DOHH2 (cell line): Measurements from ENCODE around the gene LCA5L.

Experiments used
- EZH2phosphoT487 ChIP-seq: fragments of 200-600 bp; sonication (generic); IDR thresholded peaks from 2 replicates; pipeline ENCODE4 v1.6.1; 2017; ENCODE audit warnings: borderline replicate concordance, mild to moderate bottlenecking, antibody characterized with exemption, low read length, moderate library complexity, mixed read lengths
- TF ChIP-seq, protein P1 (sequence below): fragments of 200-600 bp; sonication (generic); IDR thresholded peaks from one replicate; pipeline ENCODE4 v1.5.1; 2014; ENCODE audit warnings: antibody characterized with exemption, mild to moderate bottlenecking, low read depth, low read length; ENCODE audit not compliant: poor library complexity, severe bottlenecking

DNA sequence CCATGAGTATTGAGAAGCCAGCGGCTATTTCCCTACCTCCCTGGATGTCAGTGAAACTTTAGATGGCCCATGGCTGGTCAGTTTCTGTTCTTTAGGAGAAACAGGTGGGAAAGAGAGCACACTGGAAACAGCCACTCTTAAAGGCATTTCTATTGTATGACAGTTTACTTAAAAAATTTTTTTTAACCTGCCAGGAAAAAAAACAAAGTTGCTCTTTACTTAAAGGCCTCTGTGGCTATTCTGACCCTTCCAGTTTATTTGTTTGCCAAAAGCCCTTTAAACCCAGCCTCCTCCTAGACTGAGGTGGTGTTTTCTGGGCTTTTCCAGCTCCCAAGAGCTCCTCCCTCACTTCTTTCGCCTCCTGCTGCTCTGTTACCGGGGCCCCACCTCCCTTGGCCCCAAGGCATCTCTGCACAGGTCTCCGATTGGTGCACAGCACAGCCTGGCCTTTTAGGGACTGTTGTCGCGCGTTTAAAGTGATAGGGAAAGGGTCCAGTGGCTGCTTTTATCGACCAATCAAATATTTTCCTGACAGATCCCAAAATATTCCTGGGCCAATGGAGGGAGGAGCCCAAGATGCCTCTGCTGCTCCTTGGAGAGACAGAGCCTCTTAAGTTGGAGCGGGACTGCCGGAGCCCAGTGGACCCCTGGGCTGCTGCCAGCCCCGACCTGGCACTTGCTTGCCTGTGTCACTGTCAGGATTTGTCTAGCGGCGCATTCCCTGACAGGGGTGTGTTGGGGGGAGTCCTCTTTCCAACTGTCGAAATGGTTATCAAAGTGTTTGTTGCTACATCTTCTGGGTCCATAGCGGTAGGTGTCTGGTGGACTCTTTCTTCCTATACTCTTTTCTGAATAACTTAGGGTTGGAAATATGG lies 6.0 kb upstream of the LCA5L start, which contains the start of gene SH3BGR:
- TF ChIP-seq, protein P1, sequence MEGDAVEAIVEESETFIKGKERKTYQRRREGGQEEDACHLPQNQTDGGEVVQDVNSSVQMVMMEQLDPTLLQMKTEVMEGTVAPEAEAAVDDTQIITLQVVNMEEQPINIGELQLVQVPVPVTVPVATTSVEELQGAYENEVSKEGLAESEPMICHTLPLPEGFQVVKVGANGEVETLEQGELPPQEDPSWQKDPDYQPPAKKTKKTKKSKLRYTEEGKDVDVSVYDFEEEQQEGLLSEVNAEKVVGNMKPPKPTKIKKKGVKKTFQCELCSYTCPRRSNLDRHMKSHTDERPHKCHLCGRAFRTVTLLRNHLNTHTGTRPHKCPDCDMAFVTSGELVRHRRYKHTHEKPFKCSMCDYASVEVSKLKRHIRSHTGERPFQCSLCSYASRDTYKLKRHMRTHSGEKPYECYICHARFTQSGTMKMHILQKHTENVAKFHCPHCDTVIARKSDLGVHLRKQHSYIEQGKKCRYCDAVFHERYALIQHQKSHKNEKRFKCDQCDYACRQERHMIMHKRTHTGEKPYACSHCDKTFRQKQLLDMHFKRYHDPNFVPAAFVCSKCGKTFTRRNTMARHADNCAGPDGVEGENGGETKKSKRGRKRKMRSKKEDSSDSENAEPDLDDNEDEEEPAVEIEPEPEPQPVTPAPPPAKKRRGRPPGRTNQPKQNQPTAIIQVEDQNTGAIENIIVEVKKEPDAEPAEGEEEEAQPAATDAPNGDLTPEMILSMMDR, result no peak
- TF ChIP-seq EZH2phosphoT487, result no peak
